HG03378 (cell line): Measurements from ENCODE around the gene NR5A1.

Experiments
- ATAC-seq: cut with Tn5 transposase; IDR thresholded peaks from one replicate; pipeline ENCODE4 v1.9.1; 2021; ENCODE audit warnings: mild to moderate bottlenecking, moderate library complexity; ENCODE audit not compliant: unreplicated experiment

The NR5A1 gene

DNA sequence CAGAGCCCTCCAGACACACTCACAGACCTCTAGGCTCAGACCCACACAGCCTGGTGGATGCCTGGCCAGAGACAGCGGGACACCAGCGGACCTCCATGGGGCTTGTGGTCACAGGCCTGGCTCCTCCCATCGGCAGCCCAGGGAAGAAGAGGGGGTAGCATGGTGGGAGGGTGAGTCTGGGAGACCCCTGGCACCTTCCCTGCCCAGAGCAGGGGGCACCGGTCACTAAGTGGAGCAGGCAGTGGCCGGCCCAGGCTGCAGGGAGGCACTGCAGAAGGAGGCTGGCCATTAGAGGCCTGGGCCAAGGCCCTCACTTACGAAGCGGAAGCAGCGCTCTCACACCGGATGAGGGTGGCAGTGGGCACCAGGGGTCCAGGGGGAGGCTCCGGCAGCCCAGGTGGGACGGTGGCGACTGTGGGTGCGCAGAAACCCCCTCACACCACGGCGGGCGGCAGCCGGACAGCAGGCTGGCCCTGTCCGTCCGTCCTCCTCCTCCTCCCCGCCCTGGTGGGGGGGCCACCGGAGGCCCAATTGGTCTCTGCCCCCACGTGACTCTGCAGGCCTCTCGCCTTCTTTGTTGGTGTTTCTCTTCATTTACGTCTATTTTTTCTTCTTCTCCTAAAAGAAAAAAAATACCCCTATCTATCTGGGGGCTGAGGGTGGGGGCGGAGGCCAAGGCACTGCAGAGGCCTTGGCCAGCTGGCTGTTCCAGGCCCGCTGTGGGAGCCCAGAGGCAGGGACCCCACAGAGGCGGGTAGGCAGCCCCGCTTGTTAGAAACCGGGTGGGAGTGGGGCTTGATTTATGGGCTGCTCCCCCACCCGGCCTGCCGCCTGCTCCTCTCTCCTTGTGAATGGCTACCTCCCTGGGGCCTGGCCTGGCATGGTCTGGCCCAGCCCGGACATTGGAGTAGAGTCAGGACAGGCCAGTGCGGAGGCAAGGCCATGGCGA is at the start of gene NR5A1:
NR5A1 (minus strand) TSS at position 469 of the 949 bp plus-strand sequence. CDS start 4,004 bp downstream, outside the sequence.
- ATAC-seq: no peak

DNA sequence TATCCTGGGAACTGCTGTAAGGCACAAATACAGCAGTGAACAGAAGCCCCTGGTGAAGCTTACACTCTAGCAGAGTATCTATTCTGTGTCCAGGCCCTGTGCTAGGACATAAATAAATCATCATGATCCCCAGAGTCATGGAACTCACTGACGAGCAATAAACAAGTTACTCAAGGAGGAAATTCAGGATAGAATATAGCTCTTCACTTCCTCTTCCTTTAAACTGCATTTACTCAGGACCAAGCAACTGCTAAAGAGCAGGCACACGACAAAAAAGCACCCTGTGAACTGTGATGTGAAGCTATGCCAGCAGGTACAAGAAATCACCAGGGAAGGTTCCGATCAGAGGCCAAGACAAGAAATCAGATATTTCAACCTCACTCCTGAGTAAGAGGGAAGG is 47.8 kb upstream of the NR5A1 start:
- ATAC-seq: no peak

DNA sequence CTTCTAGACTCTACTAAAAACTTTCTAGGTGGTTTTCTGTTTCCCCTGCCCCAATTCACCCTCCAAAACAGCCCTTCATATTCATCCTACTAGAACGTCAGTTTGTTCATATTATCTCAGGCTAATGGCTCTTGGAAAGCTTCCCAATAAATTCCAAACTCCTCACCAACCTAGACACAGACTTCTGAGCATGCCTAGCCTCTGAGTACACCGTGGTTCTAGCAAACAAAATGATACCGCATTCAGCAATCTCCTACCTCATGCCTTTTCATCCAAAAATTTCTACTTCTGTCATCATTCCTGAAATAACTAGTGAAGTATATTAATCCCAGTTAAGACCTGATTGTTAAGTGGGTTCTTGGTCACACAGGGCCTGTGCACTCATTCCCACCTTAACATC is 46.5 kb upstream of the NR5A1 start:
- ATAC-seq: no peak

GRCh38 chr9:124552273-124552605 is 45.0 kb upstream of the NR5A1 start:
- no peak for ATAC-seq

DNA sequence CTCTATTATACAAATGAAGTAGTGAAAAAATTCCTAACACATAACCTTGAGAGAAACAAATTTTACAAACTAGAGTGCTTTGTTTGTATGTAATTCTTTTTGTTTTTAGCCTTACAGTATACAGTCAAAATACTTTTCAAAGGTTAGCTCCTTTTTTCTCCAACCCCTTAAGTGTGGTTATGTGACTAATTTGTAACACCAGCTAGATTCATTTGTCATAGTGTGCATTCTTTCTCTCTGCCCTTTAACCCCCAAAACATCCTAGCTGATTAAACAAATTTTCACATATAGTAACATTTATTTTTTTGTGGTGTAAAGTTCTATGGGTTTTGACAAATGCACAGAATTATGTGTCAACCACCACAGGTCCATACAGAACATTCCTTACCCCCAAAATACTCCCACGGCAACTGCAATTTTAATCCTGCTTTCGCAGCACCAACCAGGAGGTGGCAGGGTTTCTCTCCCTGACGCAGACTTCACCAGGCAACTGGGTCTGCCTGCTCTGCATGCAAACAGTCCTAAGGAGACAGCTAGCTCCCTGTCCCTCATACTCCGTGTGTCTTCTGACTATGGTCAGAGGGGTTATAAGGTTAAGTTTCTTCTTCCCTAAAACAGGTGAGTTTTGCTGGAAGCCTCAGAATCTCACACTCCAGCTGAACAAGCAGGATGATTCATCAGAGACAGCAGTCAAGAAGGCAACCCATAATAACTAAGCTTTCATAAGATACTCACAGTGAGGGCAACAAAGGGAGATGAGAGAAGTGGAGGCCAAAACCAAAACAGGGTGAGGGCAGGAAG is 44.5 kb upstream of the NR5A1 start:
- no peak for ATAC-seq

- ATAC-seq: no peak
These were observed 42.9 kb upstream of the NR5A1 start for GRCh38 chr9:124550072-124550471.

DNA sequence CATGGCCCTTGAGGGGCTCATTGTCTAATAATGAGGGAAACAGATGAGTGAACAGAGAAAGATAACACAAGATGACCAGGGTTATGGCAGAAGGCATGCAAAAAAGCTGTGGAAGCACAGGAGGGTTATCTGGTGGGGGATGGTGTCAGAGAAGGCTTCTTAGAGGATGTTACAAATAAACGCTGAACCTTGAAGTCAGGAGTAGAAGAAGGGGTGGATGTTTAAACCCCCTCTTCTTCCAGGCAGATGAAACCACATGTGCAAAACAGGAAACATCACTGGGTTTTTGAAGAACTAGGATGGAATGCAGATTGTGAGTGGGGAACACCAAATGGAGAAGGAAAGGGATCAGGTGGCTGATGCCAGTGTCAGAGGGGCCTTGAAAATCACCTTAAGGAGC is 41.8 kb upstream of the NR5A1 start:
- ATAC-seq: no peak

GRCh38 chr9:124544535-124544934 is 37.3 kb upstream of the NR5A1 start:
- ATAC-seq: no peak

GRCh38 chr9:124541824-124542223 is 34.6 kb upstream of the NR5A1 start:
- no peak for ATAC-seq

GRCh38 chr9:124537926-124538325 is 30.7 kb upstream of the NR5A1 start:
- ATAC-seq: no peak

GRCh38 chr9:124535846-124536245 is 28.6 kb upstream of the NR5A1 start:
- ATAC-seq: no peak

DNA sequence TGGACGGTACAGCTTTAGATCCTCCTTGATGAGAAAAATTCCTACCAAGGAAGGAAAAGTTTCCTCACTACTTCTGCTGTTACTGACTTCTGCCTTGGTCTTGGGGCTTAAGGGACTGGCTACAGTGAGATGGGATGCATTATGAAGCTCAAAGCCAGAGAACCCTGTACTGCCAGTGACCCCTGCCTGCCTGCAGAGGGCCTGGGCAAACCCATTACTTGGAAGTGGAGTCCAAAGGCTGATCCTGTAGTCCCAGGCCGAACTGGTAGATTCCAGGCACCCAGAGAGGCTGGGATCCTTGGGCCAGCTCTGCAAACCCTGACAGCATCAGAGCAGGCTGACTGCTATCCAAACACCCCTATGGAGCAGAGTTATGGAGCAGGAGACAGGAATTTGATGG is 25.7 kb upstream of the NR5A1 start:
- no peak for ATAC-seq

GRCh38 chr9:124531115-124531514 is 23.9 kb upstream of the NR5A1 start:
- no peak for ATAC-seq

DNA sequence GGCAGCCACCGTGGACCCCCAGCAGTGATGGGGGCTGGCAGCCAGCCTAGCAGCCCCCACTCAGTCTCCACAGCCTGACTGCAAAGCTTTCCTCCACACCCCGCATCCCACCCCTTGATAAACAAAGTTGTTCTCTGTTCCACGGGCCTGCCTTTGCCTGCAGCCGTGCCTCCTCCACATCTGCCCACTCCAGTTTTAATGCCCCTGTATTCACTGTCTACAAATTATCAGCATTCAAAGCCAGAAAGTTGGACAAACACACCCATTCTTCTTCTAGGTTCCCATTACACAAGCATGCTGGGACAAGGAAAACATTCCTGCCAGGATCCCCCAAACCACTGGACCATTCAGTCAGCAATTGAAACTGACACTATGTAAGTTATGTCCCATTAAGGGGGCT is 23.0 kb upstream of the NR5A1 start:
- ATAC-seq: no peak

GRCh38 chr9:124527781-124528180 is 20.6 kb upstream of the NR5A1 start:
- no peak for ATAC-seq

- ATAC-seq: no peak
These were observed 19.0 kb upstream of the NR5A1 start for GRCh38 chr9:124526174-124526573.

- no peak for ATAC-seq
These were observed 15.2 kb upstream of the NR5A1 start for GRCh38 chr9:124522121-124523098.

DNA sequence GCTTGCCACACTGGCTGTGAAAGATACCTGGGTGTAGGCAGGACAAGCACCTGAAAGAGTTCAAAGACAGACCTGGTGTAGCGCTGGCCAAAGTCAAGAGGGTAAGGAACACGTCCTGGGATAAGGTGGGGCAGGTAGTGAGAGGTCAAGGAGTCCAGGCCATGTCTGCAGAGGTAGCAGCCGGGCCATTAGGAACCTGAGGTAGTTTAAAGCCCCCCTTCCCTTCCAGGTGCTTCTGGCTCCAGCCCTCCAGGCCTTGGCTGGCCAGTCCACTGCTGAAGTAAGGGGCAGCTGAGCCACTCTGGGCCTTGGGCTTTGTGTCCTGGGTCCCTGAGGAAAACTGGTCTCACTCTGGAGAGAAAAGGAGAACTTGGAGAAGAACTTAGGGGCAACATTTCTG is 13.9 kb upstream of the NR5A1 start:
- no peak for ATAC-seq

GRCh38 chr9:124520206-124520596 is 13.0 kb upstream of the NR5A1 start:
- ATAC-seq: no peak

- ATAC-seq: no peak
These were observed 10.9 kb upstream of the NR5A1 start for GRCh38 chr9:124518116-124518515.

DNA sequence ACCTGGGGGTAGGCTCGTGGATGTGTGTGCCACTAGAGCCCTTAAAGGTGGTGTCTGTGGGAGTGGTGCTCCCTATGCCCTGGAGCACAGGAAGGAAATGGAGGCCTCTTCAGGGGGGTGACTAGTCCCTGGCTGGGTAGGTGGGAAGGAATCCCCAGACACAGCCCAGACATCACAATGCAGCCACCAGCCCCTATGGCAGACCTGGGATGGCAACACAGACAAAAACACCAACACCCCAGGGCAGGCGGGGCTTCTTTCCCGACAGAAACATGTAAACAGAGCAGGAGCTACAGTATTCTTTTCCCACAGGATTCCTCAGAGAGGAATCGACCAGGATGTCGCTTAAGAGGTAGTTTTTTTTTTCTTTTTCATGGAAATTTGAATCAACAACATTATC is 10.4 kb upstream of the NR5A1 start:
- no peak for ATAC-seq
